LNCaP clone FGC (cell line): ENCODE data around the gene SMG9.

ENCODE experiments used
- DNase-seq: peaks from one replicate; pipeline ENCODE4 v3.0.0-alpha.2; 2011; ENCODE audit warnings: low read depth
- H3K4me3 ChIP-seq: 2 replicates; pipeline ENCODE4 v1.5.1; 2011; ENCODE audit warnings: mild to moderate bottlenecking, low read depth, low read length, control low read depth
- TF ChIP-seq, protein P1 (sequence below): IDR thresholded peaks from 2 replicates; pipeline ENCODE4 v1.5.1; 2012; ENCODE audit warnings: mild to moderate bottlenecking; ENCODE audit not compliant: control insufficient read depth, insufficient read depth; ENCODE audit errors: extremely low read depth

The SMG9 gene

DNA sequence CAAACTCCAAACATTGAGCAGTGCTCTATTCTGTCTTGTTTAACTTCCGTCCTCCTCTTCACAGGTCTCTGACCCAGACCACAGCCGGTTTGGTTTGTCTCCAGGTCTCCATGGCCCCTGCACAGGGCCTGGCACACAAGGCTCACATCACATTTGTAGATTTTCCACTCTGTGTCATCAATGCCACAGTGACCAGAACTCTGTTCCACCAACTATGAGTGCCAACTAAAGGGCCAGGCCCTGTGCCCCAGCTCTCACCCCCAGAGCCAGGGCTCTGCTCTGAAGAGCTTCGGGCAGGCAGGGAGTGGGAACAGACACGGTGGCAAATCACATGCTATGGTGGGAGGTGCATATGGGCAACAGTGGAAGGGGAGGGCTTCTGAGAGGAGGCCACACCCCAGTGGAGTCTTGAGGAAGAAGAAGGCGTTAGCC lies 16.0 kb downstream of the SMG9 start:
- TF ChIP-seq, protein P1, sequence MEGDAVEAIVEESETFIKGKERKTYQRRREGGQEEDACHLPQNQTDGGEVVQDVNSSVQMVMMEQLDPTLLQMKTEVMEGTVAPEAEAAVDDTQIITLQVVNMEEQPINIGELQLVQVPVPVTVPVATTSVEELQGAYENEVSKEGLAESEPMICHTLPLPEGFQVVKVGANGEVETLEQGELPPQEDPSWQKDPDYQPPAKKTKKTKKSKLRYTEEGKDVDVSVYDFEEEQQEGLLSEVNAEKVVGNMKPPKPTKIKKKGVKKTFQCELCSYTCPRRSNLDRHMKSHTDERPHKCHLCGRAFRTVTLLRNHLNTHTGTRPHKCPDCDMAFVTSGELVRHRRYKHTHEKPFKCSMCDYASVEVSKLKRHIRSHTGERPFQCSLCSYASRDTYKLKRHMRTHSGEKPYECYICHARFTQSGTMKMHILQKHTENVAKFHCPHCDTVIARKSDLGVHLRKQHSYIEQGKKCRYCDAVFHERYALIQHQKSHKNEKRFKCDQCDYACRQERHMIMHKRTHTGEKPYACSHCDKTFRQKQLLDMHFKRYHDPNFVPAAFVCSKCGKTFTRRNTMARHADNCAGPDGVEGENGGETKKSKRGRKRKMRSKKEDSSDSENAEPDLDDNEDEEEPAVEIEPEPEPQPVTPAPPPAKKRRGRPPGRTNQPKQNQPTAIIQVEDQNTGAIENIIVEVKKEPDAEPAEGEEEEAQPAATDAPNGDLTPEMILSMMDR, result no peak
- no peak for DNase-seq
- H3K4me3 ChIP-seq, result no peak overlapping the region

DNA sequence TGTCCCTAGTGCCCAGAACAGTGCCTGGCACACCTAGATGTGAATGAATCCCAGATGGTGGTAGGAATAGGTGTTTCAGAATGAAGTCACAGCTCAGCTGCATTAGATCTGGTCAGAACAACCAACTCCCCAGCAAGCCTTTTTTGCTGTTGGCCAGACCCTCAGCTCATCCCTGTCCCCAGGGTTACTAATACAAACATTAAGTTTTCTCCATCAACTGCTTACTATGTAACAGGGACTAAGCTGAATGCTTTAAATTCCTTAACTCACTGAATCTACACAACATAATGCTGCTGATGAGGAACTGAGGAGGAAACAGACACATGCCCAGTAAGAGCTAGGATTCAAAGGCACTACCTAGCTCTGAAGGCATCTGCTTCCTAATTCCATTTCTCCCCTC lies 18.8 kb downstream of the SMG9 start:
- DNase-seq, result no peak
- TF ChIP-seq, protein P1, result no peak
- no peak overlapping the region for H3K4me3 ChIP-seq

DNA sequence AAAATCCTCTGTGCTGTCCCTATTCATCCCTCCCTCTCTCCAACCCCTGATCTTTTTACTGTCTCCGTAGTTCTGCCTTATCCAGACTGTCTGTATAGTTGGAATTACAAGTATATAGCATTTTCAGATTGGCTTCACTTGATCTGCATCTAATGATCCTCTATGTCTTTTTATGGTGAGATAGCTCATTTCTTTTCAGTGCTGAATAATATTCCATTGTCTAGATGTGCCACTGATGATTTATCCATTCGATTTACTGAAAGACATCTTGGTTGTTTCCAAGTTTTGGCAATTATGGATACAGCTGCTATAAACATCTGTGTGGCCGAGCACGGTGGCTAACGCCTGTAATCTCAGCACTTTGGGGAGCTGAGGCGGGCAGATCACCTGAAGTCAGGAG lies 19.7 kb downstream of the SMG9 start:
- DNase-seq, result no peak
- no peak overlapping the region for H3K4me3 ChIP-seq
- TF ChIP-seq, protein P1, result no peak

DNA sequence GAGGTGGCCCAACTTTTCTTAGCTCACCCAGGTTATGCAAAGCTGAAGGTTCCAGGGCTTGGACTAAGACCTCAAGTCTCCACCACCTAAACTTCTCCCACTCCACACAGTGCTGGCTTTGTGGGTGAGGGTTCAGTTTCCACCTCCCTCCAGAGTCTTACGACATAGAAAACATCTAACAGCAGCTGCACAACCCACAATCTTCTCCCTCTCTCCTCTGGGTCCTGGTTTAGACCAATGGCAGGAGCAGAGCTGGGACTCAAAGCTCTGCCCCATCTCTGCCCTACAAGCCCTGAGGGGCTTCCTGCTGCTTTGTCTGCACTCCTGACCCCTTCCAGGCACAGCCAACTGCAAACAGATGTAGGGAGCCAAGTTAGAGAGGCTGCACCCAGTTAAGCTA lies 22.9 kb downstream of the SMG9 start:
- TF ChIP-seq, protein P1, result no peak
- DNase-seq, result no peak
- no peak overlapping the region for H3K4me3 ChIP-seq

DNA sequence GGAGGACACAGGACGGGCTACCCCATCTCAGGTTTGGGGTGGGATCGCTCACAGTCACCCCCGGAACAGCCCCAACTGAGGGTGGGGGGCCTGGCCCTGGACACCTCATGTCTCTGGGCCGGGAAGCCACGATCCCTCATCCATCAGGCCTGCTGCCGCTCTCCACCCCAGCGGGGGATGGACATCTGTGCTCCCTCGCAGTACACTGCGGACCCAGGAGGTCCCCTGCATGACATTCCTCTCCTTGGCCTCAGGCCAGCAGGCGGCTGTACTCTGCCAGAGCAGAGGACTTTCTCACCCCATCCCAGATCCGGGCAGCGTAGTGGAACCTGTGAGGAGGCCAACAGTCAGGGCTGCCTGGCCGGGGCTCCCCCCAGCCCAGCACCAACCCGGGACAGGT lies 23.4 kb downstream of the SMG9 start:
- TF ChIP-seq, protein P1, result no peak
- no peak overlapping the region for H3K4me3 ChIP-seq
- no peak for DNase-seq

DNA sequence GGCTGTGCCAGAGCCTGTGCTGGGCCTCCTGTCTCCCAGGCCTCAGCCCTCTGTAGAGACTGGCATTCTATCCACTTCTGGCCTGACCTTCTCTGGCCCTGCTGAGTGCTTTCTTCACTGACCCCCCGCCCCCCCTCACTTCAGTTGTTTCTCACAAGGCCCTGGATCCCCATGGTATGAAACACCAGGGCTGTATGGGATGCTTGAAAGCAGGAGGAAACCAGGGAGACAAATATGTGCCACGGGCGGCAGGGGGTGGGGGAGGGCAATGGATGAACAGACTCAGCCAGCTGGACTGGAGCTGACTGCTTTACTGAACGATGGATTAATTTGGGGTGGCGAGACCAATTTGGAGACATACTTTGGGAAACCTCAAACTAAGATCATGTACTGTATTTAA lies 24.8 kb downstream of the SMG9 start:
- TF ChIP-seq, protein P1, result no peak
- no peak overlapping the region for H3K4me3 ChIP-seq
- DNase-seq, result no peak

DNA sequence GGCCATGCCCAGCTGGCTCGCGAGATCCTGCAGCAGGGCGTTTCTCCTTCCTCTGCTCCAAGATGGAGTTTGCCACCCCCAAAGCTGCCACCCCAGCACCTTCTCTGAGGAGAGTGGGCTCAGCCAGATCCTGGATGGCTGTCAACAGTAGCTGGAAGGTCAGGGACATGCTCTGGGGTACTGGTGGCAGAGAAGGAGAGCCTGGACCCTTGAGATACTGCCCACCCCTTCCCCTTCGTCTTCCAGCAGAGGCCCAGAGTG lies 27.2 kb downstream of the SMG9 start:
- DNase-seq, result no peak
- H3K4me3 ChIP-seq, result no peak overlapping the region
- TF ChIP-seq, protein P1, result no peak
